Urothelium cell line (cell line): ENCODE measurements around the gene TLE3.
A peak's percentile ranks its signal among the peaks of the same experiment; 100 is the strongest.
"Not testable (repeated sequence)": the region's sequence is repeated elsewhere in the genome, so short reads cannot be mapped to it uniquely, and the experiment has no call there.

Experiments used
- DNase-seq: peaks from one replicate; pipeline ENCODE4 v3.0.0; 2011; ENCODE audit warnings: low spot score, mixed read lengths
- FAIRE-seq: peaks from 2 replicates; lab custom pipeline; 2011; peaks lifted over from hg19 to GRCh38; lab: Jason Lieb, UNC

The TLE3 gene

GRCh38 chr15:70097321-70098152 is at the start of gene TLE3:
Gene TLE3 (minus strand): TSS chr15:70097917. CDS start chr15:70096798, 1,119 bp downstream.
- peak; percentile 82 for FAIRE-seq
- peak; percentile 100 for DNase-seq

- FAIRE-seq (no peak), DNase-seq (no peak)
These were observed 49.6 kb upstream of the TLE3 start for GRCh38 chr15:70147178-70147760.

- FAIRE-seq (peak; percentile 70), DNase-seq (no peak)
These were observed 49.1 kb upstream of the TLE3 start for GRCh38 chr15:70146771-70147170.

- DNase-seq, result no peak
- peak; percentile 66 for FAIRE-seq
These were observed 48.4 kb upstream of the TLE3 start for GRCh38 chr15:70146162-70146561.

GRCh38 chr15:70145261-70145660 is 47.5 kb upstream of the TLE3 start:
- DNase-seq, result no peak
- FAIRE-seq, result no peak

- peak; percentile 51 for DNase-seq
- no peak for FAIRE-seq
These were observed 44.8 kb upstream of the TLE3 start for GRCh38 chr15:70142322-70143191.

- FAIRE-seq (no peak), DNase-seq (no peak)
These were observed 44.3 kb upstream of the TLE3 start for GRCh38 chr15:70142072-70142321.

- no peak for DNase-seq
- FAIRE-seq, result no peak
These were observed 43.8 kb upstream of the TLE3 start for GRCh38 chr15:70141376-70142071.

GRCh38 chr15:70140543-70141375 is 43.0 kb upstream of the TLE3 start:
- no peak for DNase-seq
- peak; percentile 40 for FAIRE-seq

- DNase-seq (no peak), FAIRE-seq (peak; percentile 53)
These were observed 42.4 kb upstream of the TLE3 start for GRCh38 chr15:70140025-70140542.

GRCh38 chr15:70137967-70138366 is 40.2 kb upstream of the TLE3 start:
- DNase-seq, result no peak
- no peak for FAIRE-seq

GRCh38 chr15:70137021-70137420 is 39.3 kb upstream of the TLE3 start:
- DNase-seq, FAIRE-seq: not testable (repeated sequence)

- FAIRE-seq, result no peak
- DNase-seq, result no peak
These were observed 36.2 kb upstream of the TLE3 start for GRCh38 chr15:70133781-70134421.

- DNase-seq (no peak), FAIRE-seq (no peak)
These were observed 35.6 kb upstream of the TLE3 start for GRCh38 chr15:70133296-70133695.

GRCh38 chr15:70132571-70132970 is 34.9 kb upstream of the TLE3 start:
- no peak for DNase-seq
- FAIRE-seq, result peak; percentile 13

GRCh38 chr15:70132139-70132538 is 34.4 kb upstream of the TLE3 start:
- FAIRE-seq (no peak), DNase-seq (no peak)

GRCh38 chr15:70128414-70129140 is 30.9 kb upstream of the TLE3 start:
- FAIRE-seq (peak; percentile 70), DNase-seq (no peak)

- DNase-seq, result no peak
- no peak for FAIRE-seq
These were observed 30.2 kb upstream of the TLE3 start for GRCh38 chr15:70127770-70128413.
